ENCODE measurements around the gene SESTD1.

SESTD1 gene

GRCh38 chr2:179226203-179226960 lies 38.2 kb downstream of the SESTD1 start:
- Histone ChIP-seq H3K4me1 (ENCODE audit: insufficient read depth, low read length, poor library complexity, severe bottlenecking) (peaks cover 3% of the 10 kb centered on the region), H2AFZ (ENCODE audit: low read length) (no peak overlapping the region), H4K20me1 (ENCODE audit: insufficient read depth, low read length, poor library complexity, severe bottlenecking) (peaks cover 5% of the 10 kb centered on the region), H3K4me2 (ENCODE audit: low read depth, low read length, poor library complexity, severe bottlenecking) (no peak overlapping the region), H3K9me3 (ENCODE audit: insufficient read depth, low read depth, low read length) (no peaks in the 10 kb centered on the region), H3K79me2 (ENCODE audit: insufficient read depth, low read length) (peaks cover 88% of the 10 kb centered on the region), H3K27me3 (ENCODE audit: insufficient read depth, low read length, poor library complexity, severe bottlenecking) (no peaks in the 10 kb centered on the region), H3K4me3 (ENCODE audit: low read length, poor library complexity, severe bottlenecking) (no peak overlapping the region), H3K36me3 (ENCODE audit: insufficient read depth, low read length) (peaks cover 3% of the 10 kb centered on the region; the same call in 1 of the 2 replicates), H3K9me2 (replicated peaks; ENCODE audit: low read depth, low read length) (no peaks in the 10 kb centered on the region), H3K9ac (ENCODE audit: low read depth, low read length, poor library complexity, severe bottlenecking) (no peak overlapping the region), H3F3A (ENCODE audit: low read depth) (no peaks in the 10 kb centered on the region)
- TF ChIP-seq EZH2phosphoT487 (IDR thresholded peaks at IDR 0.05; ENCODE audit: borderline replicate concordance) (no peak), CTCF (conservative IDR thresholded peaks at IDR 0.05; ENCODE audit: low read length) (no peak)

GRCh38 chr2:179224361-179224760 lies 40.3 kb downstream of the SESTD1 start:
- no peak for TF ChIP-seq CTCF (conservative IDR thresholded peaks at IDR 0.05; ENCODE audit: low read length)
- TF ChIP-seq EZH2phosphoT487 (IDR thresholded peaks at IDR 0.05; ENCODE audit: borderline replicate concordance) = no peak
- H3K27me3 ChIP-seq (ENCODE audit: insufficient read depth, low read length, poor library complexity, severe bottlenecking) = no peaks in the 10 kb centered on the region
- H3K4me2 ChIP-seq (ENCODE audit: low read depth, low read length, poor library complexity, severe bottlenecking) = no peak overlapping the region
- H3K9me3 ChIP-seq (ENCODE audit: insufficient read depth, low read depth, low read length) = no peaks in the 10 kb centered on the region
- H3K9ac ChIP-seq (ENCODE audit: low read depth, low read length, poor library complexity, severe bottlenecking) = no peak overlapping the region
- H4K20me1 ChIP-seq (ENCODE audit: insufficient read depth, low read length, poor library complexity, severe bottlenecking) = peaks cover 5% of the 10 kb centered on the region
- peaks cover 3% of the 10 kb centered on the region for H3K4me1 ChIP-seq (ENCODE audit: insufficient read depth, low read length, poor library complexity, severe bottlenecking)
- no peaks in the 10 kb centered on the region for H3F3A ChIP-seq (ENCODE audit: low read depth)
- peaks cover 3% of the 10 kb centered on the region; the same call in 1 of the 2 replicates for H3K36me3 ChIP-seq (ENCODE audit: insufficient read depth, low read length)
- no peak overlapping the region for H2AFZ ChIP-seq (ENCODE audit: low read length)
- H3K9me2 ChIP-seq (replicated peaks; ENCODE audit: low read depth, low read length) = no peaks in the 10 kb centered on the region
- H3K79me2 ChIP-seq (ENCODE audit: insufficient read depth, low read length) = peaks cover 87% of the 10 kb centered on the region
- no peak overlapping the region for H3K4me3 ChIP-seq (ENCODE audit: low read length, poor library complexity, severe bottlenecking)

GRCh38 chr2:179222076-179222475 lies 42.6 kb downstream of the SESTD1 start:
- H3F3A ChIP-seq (ENCODE audit: low read depth) = no peaks in the 10 kb centered on the region
- no peaks in the 10 kb centered on the region for H3K9me3 ChIP-seq (ENCODE audit: insufficient read depth, low read depth, low read length)
- H3K9ac ChIP-seq (ENCODE audit: low read depth, low read length, poor library complexity, severe bottlenecking) = no peak overlapping the region
- H3K4me1 ChIP-seq (ENCODE audit: insufficient read depth, low read length, poor library complexity, severe bottlenecking) = peaks cover 1% of the 10 kb centered on the region
- no peaks in the 10 kb centered on the region for H4K20me1 ChIP-seq (ENCODE audit: insufficient read depth, low read length, poor library complexity, severe bottlenecking)
- no peaks in the 10 kb centered on the region for H3K27me3 ChIP-seq (ENCODE audit: insufficient read depth, low read length, poor library complexity, severe bottlenecking)
- peaks cover 74% of the 10 kb centered on the region for H3K79me2 ChIP-seq (ENCODE audit: insufficient read depth, low read length)
- no peak overlapping the region for H2AFZ ChIP-seq (ENCODE audit: low read length)
- H3K4me3 ChIP-seq (ENCODE audit: low read length, poor library complexity, severe bottlenecking) = no peak overlapping the region
- no peak overlapping the region for H3K4me2 ChIP-seq (ENCODE audit: low read depth, low read length, poor library complexity, severe bottlenecking)
- H3K9me2 ChIP-seq (replicated peaks; ENCODE audit: low read depth, low read length) = no peaks in the 10 kb centered on the region
- no peak for TF ChIP-seq EZH2phosphoT487 (IDR thresholded peaks at IDR 0.05; ENCODE audit: borderline replicate concordance)
- TF ChIP-seq CTCF (conservative IDR thresholded peaks at IDR 0.05; ENCODE audit: low read length) = no peak
- H3K36me3 ChIP-seq (ENCODE audit: insufficient read depth, low read length) = no peaks in the 10 kb centered on the region

Data from Loucy (cell line).